G401.6 (cell line): ENCODE data around the gene KAT6B.

Experiments used
- FAIRE-seq: peaks from 2 replicates; lab custom pipeline; 2012; peaks lifted over from hg19 to GRCh38; lab: Jason Lieb, UNC

Gene KAT6B

DNA sequence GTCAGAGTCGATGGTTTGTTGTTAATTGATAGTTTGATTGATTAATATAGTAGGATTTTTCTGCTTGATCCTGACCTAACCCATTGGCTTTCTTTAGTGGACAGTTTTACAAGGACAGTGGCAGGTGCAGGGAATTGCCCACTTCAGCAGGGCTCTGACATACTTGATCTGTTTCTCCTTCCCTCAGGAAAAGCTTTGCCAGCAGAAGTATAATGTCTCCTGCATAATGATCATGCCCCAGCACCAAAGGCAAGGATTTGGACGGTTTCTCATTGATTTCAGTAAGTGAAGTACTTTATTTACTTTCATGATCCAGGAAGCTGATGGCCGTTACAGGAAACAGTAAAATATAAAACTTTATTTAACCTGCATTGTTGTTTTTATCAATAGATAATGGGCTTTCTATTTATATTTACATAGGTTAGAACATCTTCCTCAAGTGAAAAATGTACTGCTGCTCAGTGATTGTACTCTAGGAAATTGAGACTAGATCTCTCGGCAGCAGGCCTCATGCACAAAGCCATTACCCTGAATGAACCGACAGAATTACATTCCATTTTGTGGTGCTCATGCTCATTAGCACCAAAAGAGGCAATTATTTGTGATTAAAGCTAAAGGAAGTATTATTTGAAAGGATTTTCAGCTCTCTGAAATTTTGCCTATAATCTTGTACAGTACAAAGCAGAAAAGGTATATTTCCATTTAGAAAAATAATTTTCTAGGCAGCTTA is 162.6 kb downstream of the KAT6B start:
- FAIRE-seq = no peak

DNA sequence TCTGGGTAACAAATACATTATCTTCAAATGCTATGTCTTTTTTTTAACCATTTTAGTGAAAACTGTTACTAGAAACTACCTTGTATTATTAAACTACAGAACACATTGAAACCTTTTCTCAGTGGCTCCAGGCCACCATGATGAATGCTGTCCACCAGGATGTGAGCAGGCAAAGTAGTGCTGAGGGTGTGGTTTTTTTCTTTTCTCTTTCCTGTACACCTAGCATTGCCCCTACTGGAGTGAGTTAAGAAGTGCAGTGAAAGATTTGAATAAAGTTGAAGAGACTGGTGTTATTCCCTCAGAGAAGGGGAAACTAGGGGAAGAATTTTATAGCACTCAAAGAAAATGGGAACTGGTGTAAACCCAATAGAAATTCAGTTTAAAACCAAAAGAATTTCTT is 165.0 kb downstream of the KAT6B start:
- peak; percentile 65 for FAIRE-seq

GRCh38 chr10:74992068-74992467 is 165.7 kb downstream of the KAT6B start:
- no peak for FAIRE-seq

GRCh38 chr10:74993649-74994048 is 167.2 kb downstream of the KAT6B start:
- no peak for FAIRE-seq

DNA sequence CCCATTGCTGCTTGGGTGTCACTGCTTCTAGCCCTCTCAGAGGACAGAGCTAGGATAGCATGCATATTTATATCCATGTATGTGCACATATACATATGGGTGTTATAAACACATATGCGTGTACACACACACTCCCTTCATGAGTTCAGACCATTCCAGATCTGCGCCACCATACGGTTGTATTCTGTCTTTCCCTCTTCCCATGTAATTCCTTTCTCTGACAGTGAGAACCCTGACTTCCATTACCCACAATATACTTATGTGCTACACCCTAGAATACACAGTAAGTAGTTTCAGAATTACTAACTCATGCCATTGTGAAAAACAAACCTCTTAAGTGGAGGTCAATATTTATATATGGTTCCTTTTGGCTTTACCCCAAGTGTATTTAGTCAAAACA is 168.5 kb downstream of the KAT6B start:
- FAIRE-seq = no peak

- no peak for FAIRE-seq
Observed at GRCh38 chr10:74995806-74996205, 169.4 kb downstream of the KAT6B start.

GRCh38 chr10:74997163-74997562 is 170.8 kb downstream of the KAT6B start:
- FAIRE-seq = no peak

DNA sequence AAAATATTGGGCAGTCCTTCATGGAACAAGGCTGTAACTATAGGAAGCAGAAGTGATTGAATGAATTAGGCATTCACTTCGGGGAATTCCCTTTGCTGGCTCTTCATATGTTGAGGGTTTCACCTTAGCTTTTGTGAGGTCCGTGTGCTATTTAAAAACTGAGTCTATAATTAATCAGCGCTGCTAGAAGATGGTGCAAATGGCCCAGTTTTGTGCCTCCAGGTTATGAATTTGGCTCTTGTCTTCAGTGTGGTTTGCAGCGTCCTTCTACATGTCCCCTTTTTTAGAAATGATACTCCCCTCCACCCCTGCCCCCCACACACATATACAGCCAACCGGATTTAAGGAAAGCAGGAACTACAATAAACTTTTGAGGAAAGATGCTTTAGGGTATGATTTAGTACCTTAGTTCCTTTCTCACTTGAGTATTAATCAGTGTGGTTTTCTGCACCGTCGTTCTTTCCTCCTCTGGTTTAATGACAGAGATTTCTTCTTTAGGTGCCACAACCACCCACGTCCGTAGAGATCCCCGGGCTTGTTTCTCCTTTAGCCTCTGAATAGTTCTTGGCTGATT is 174.4 kb downstream of the KAT6B start:
- FAIRE-seq = no peak

GRCh38 chr10:75001715-75002350 is 175.4 kb downstream of the KAT6B start:
- FAIRE-seq = no peak

GRCh38 chr10:75002351-75002725 is 175.9 kb downstream of the KAT6B start:
- no peak for FAIRE-seq

DNA sequence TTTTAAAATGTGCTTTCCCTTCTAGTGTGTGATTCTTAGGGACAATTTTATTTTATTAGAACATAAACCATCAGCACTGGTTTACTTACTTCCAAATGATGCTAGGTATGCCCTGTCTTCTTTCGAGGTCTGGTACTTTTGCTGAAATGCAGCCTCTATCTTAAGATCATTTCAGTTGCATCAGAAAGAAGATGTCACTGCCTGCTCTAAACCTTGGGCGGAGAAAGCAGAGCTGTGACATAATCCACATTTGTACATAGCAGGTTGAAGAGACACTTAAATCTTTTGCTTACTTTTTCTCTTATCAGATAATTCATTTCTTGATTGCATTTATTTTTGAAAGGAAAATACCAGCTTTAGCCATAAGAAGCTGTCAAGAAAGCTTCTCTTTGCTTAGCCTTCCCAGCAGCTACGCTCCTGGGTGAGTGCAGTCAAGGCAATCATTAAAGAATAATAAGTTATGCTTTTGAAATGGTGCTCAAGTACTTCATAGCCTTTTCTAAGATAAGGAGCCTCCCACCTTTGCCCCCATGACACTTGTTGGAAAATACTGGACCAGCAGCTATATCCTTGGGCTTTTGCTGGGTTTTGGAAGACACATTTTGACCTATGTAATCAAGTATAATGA is 176.7 kb downstream of the KAT6B start:
- no peak for FAIRE-seq

DNA sequence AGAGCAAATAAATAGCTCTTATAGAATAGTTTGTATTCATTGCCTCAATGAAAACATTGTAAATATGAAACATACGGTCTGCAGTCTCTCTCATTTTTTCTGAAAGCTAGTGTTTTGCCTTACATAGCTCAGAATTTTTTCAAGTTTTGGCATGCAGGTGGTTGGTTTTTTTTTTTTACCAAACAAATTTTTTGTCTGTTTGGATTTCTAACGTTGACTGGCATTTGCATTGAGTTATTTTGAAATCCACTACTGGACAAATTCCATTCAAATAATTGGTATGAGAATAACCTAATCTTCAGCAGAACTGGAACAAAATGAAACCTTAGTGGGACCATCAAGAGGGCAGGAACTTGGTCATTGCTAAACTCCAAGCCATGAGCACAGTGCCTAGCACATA is 177.5 kb downstream of the KAT6B start:
- FAIRE-seq = no peak

DNA sequence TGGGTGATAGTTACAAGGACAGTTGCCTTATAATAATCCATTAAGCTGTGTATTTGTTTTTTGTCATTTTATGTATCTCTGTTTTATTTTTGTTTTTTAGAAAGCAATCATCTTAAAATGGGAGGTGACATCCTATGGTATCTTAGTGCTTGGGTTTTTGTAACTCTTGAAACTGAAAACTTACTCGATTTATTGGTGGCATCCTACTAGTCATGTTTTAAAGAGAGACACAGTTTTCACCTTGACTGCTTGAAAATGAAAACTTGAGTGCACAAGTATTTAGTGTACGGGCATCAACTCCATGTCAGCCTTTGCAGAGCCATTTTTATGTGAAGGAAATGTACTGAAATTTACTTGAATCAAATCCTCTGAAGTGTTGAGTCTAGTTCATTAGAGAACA is 181.2 kb downstream of the KAT6B start:
- FAIRE-seq = no peak

DNA sequence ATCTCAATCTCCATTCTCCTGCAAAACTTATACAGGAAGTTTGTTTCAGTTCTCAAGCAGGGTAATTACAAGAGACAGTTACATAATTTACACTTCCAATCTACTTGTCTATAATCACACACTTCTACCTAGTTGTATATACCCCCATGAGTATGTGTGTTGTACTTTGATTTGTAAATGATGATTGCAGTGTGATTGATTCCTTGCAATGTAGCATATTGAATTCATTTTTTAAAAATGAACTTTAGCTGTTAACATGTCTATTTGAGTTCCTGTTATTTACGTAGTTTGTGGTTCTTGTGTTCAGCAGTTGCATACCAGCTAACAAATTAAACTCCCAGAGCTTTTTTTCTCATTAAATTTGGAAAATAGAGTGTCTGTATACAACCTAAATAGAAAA is 182.6 kb downstream of the KAT6B start:
- FAIRE-seq = no peak

DNA sequence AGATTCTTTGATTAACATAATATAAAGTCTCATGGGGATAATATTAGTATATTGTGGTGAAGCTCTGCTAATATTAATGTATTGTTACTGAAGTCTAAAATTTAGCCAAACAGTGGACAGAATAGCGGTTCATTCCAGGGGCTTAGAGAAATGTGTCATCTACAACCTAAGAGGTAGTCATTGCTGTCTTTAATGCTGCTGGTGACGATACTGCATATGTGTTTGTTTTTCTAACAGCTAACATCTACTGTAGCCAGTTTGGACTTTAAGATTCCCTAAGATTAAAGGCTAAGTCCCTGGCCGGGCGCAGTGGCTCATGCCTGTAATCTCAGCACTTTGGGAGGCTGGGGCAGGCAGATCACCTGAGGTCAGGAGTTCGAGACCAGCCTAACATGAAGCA is 183.0 kb downstream of the KAT6B start:
- FAIRE-seq = no peak

GRCh38 chr10:75010373-75010772 is 184.0 kb downstream of the KAT6B start:
- no peak for FAIRE-seq

DNA sequence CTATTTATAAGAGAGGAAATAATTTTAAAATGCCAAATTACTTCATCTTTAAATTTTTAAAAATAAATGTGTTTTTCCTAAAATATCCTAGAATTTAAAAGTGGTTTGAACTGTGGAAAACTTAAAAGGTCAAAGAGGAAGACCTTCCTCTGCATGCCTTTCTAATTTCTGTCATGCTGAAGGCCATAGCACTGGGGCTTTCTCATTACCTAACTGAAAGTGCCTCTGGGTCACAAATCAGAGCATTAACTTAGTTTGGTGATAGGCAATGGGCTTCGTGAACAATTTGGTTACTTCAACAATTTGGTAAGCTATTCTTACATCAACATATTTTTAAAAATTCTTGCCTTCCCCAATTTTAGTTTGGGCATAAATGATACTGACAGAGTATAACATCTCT is 184.8 kb downstream of the KAT6B start:
- FAIRE-seq = no peak

- no peak for FAIRE-seq
Observed at GRCh38 chr10:75012471-75012870, 186.1 kb downstream of the KAT6B start.

GRCh38 chr10:75013007-75013406 is 186.6 kb downstream of the KAT6B start:
- no peak for FAIRE-seq

- FAIRE-seq = no peak
Observed at GRCh38 chr10:75013522-75013921, 187.1 kb downstream of the KAT6B start.

- no peak for FAIRE-seq
Observed at GRCh38 chr10:75014516-75015230, 188.3 kb downstream of the KAT6B start.

GRCh38 chr10:75015442-75015841 is 189.0 kb downstream of the KAT6B start:
- no peak for FAIRE-seq

- FAIRE-seq = no peak
Observed at GRCh38 chr10:75016325-75016724, 189.9 kb downstream of the KAT6B start.
